CD4-positive, alpha-beta T cell (primary cell): Measurements from ENCODE around the gene MAP3K5. TPM values are rescaled to one million over a fixed set of nuclear protein-coding genes. Genes with fewer than 3 reads are reported as not detected.

Experiments
- ATAC-seq: fragments of 200-7000 bp; cut with Tn5 transposase; one replicate; pipeline ENCODE4 v1.10.0; 2022; ENCODE audit warnings: mild to moderate bottlenecking; ENCODE audit not compliant: poor library complexity
- CTCF ChIA-PET: fragments of 350-600 bp; sonication (Branson Sonifier 250); formaldehyde crosslinking; loops from one replicate; lab custom pipeline; 2021; ENCODE audit warnings: antibody characterized with exemption, inconsistent platforms; lab: Charles Lee
- POLR2A ChIA-PET: fragments of 350-600 bp; sonication (Branson Sonifier 250); formaldehyde crosslinking; loops from one replicate; lab custom pipeline; 2021; ENCODE audit warnings: antibody characterized with exemption, inconsistent platforms; lab: Charles Lee
- DNase-seq, 14 experiments: peaks; one replicate each; pipeline ENCODE4 v3.0.0-alpha.2; 2013 to 2020; ENCODE audit warnings: mixed read lengths in 2 of 14
- H3K27ac ChIP-seq, 2 donors: one replicate each; pipeline versions ENCODE4 v1.5.1 to v1.7.0; 2013; ENCODE audit warnings: low read length in 2 of 2, low read depth in 1 of 2, mild to moderate bottlenecking in 1 of 2
- H3K27me3 ChIP-seq, 2 experiments: 1 replicate in 1 of 2; 2 replicates in 1 of 2; pipeline versions ENCODE4 v1.6.1 to v1.7.0; 2013; ENCODE audit warnings: low read length in 2 of 2, control low read depth in 1 of 2, mild to moderate bottlenecking in 1 of 2, moderate library complexity in 1 of 2; ENCODE audit not compliant: insufficient read depth in 2 of 2, control insufficient read depth in 1 of 2
- H3K36me3 ChIP-seq: one replicate; pipeline ENCODE4 v1.6.1; 2013; ENCODE audit warnings: low read length, control low read depth; ENCODE audit not compliant: insufficient read depth
- H3K4me1 ChIP-seq: one replicate; pipeline ENCODE4 v1.6.1; 2013; ENCODE audit warnings: low read length, control low read depth; ENCODE audit not compliant: insufficient read depth
- H3K4me3 ChIP-seq: one replicate; pipeline ENCODE4 v1.5.1; 2013; ENCODE audit warnings: mild to moderate bottlenecking, low read length, moderate library complexity
- H3K9me3 ChIP-seq, 2 experiments: 1 replicate in 1 of 2; 2 replicates in 1 of 2; pipeline versions ENCODE4 v1.6.1 to v1.7.0; 2013; ENCODE audit warnings: low read length in 2 of 2, mild to moderate bottlenecking in 2 of 2, control low read depth in 1 of 2, moderate library complexity in 1 of 2; ENCODE audit not compliant: control insufficient read depth in 1 of 2, insufficient read depth in 1 of 2
- H3K27ac Mint-ChIP-seq: one replicate; pipeline ENCODE4 v1.8.0; 2020; ENCODE audit warnings: mixed read lengths
- H3K27me3 Mint-ChIP-seq: one replicate; pipeline ENCODE4 v1.8.0; 2021; ENCODE audit warnings: mixed read lengths
- H3K36me3 Mint-ChIP-seq: one replicate; pipeline ENCODE4 v1.8.0; 2021; ENCODE audit warnings: low read depth, mixed read lengths
- H3K4me1 Mint-ChIP-seq: one replicate; pipeline ENCODE4 v1.8.0; 2021; ENCODE audit warnings: low read depth, mixed read lengths
- H3K4me3 Mint-ChIP-seq: one replicate; pipeline ENCODE4 v1.8.0; 2020; ENCODE audit warnings: mild to moderate bottlenecking, mixed read lengths
- H3K9me3 Mint-ChIP-seq: one replicate; pipeline ENCODE4 v1.8.0; 2020; ENCODE audit warnings: mixed read lengths
- intact Hi-C, 2 experiments: fragments of 100-400 bp; cut with DNase I in 1 of 2; cut with micrococcal nuclease in 1 of 2; formaldehyde crosslinking; loops; one replicate each; pipeline versions ENCODE4 v1.15.1 to v1.9.0; 2023 to 2025; cut with DNase I, micrococcal nuclease
- total RNA-seq, 174 experiments: library from RNA in 2 of 174; stranded (reverse) in 2 of 174; gene quantifications; one replicate each; pipeline ENCODE4 v1.2.3 and lab custom pipeline; 2021 to 2026
- TF ChIP-seq, protein P1 (sequence below): fragments of 200-600 bp; IDR thresholded peaks from one replicate; pipeline ENCODE4 v1.8.0; 2022; ENCODE audit warnings: antibody characterized with exemption, mild to moderate bottlenecking

Gene MAP3K5
- total RNA-seq, 2 experiments from 2014 or later, result 12.9 to 14.1 TPM

- Mint-ChIP-seq H3K36me3 (peaks cover 29% of the 10 kb centered on the region), H3K4me1 (no peaks in the 10 kb centered on the region), H3K4me3 (no peak overlapping the region), H3K27ac (no peak overlapping the region), H3K27me3 (no peaks in the 10 kb centered on the region), H3K9me3 (no peaks in the 10 kb centered on the region)
- ChIA-PET POLR2A (interaction anchor here (0.9 kb wide), 2 partner anchors 13 to 134 kb away, joined by 3 read pairs; partner anchors contain the start of gene MAP3K5), CTCF (interaction anchor here (1.0 to 1.7 kb wide), 2 partner anchors 65 to 134 kb away, joined by 3 to 7 read pairs; partner anchors contain the start of gene MAP3K5)
- no peaks in the 10 kb centered on the region for H3K9me3 ChIP-seq
- TF ChIP-seq, protein P1, sequence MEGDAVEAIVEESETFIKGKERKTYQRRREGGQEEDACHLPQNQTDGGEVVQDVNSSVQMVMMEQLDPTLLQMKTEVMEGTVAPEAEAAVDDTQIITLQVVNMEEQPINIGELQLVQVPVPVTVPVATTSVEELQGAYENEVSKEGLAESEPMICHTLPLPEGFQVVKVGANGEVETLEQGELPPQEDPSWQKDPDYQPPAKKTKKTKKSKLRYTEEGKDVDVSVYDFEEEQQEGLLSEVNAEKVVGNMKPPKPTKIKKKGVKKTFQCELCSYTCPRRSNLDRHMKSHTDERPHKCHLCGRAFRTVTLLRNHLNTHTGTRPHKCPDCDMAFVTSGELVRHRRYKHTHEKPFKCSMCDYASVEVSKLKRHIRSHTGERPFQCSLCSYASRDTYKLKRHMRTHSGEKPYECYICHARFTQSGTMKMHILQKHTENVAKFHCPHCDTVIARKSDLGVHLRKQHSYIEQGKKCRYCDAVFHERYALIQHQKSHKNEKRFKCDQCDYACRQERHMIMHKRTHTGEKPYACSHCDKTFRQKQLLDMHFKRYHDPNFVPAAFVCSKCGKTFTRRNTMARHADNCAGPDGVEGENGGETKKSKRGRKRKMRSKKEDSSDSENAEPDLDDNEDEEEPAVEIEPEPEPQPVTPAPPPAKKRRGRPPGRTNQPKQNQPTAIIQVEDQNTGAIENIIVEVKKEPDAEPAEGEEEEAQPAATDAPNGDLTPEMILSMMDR, result no peak
- no peak overlapping the region for H3K4me3 ChIP-seq
- no peaks in the 10 kb centered on the region for H3K4me1 ChIP-seq
- intact Hi-C loops, result no loop called here
- H3K27me3 ChIP-seq, result no peaks in the 10 kb centered on the region
- no peak for ATAC-seq
- no peak overlapping the region for H3K27ac ChIP-seq
- DNase-seq, result no peak
- H3K36me3 ChIP-seq, result peaks cover 42% of the 10 kb centered on the region
These were observed 133.6 kb downstream of the MAP3K5 start for GRCh38 chr6:136658711-136659110.

- ATAC-seq (no peak), DNase-seq (no peak)
- no peaks in the 10 kb centered on the region for H3K4me1 Mint-ChIP-seq
- Histone ChIP-seq H3K4me3 (no peak overlapping the region), H3K9me3 (no peaks in the 10 kb centered on the region), H3K27ac (no peak overlapping the region), H3K27me3 (no peaks in the 10 kb centered on the region), H3K36me3 (peaks cover 42% of the 10 kb centered on the region), H3K4me1 (no peaks in the 10 kb centered on the region)
- H3K9me3 Mint-ChIP-seq, result no peaks in the 10 kb centered on the region
- H3K27ac Mint-ChIP-seq, result no peak overlapping the region
- POLR2A ChIA-PET, result no interaction called here
- intact Hi-C loops, result no loop called here
- TF ChIP-seq, protein P1, result no peak
- no peak overlapping the region for H3K4me3 Mint-ChIP-seq
- CTCF ChIA-PET, result no interaction called here
- H3K36me3 Mint-ChIP-seq, result peaks cover 32% of the 10 kb centered on the region
- no peaks in the 10 kb centered on the region for H3K27me3 Mint-ChIP-seq
These were observed 134.6 kb downstream of the MAP3K5 start for GRCh38 chr6:136657666-136658065.

- no peaks in the 10 kb centered on the region for H3K4me1 Mint-ChIP-seq
- H3K9me3 Mint-ChIP-seq, result no peaks in the 10 kb centered on the region
- TF ChIP-seq, protein P1, result no peak
- H3K4me3 Mint-ChIP-seq, result no peak overlapping the region
- H3K4me1 ChIP-seq, result no peaks in the 10 kb centered on the region
- ChIA-PET POLR2A (interaction anchor here (2.0 kb wide), 1 partner anchor 136 kb away, joined by 7 read pairs; the partner anchor contains the start of gene MAP3K5), CTCF (interaction anchor here (1.7 kb wide), 1 partner anchor 136 kb away, joined by 5 read pairs; the partner anchor contains the start of gene MAP3K5)
- no peak for ATAC-seq
- peaks cover 36% of the 10 kb centered on the region for H3K36me3 Mint-ChIP-seq
- no peak overlapping the region for H3K4me3 ChIP-seq
- no peaks in the 10 kb centered on the region for H3K27me3 Mint-ChIP-seq
- intact Hi-C loops, result no loop called here
- H3K27ac Mint-ChIP-seq, result no peak overlapping the region
- DNase-seq, result no peak
- no peaks in the 10 kb centered on the region for H3K9me3 ChIP-seq
- peaks cover 42% of the 10 kb centered on the region for H3K36me3 ChIP-seq
- no peaks in the 10 kb centered on the region for H3K27me3 ChIP-seq
- H3K27ac ChIP-seq, result no peak overlapping the region
These were observed 136.2 kb downstream of the MAP3K5 start for GRCh38 chr6:136656121-136656520.
